ENCODE data around the gene CSTB. TPM values are rescaled to one million over a fixed set of nuclear protein-coding genes. Genes with fewer than 3 reads are reported as not detected.

The CSTB gene
- total RNA-seq, 4 donors from 2014 or later: 11.4 to 16.7 (median 13.3) TPM

DNA sequence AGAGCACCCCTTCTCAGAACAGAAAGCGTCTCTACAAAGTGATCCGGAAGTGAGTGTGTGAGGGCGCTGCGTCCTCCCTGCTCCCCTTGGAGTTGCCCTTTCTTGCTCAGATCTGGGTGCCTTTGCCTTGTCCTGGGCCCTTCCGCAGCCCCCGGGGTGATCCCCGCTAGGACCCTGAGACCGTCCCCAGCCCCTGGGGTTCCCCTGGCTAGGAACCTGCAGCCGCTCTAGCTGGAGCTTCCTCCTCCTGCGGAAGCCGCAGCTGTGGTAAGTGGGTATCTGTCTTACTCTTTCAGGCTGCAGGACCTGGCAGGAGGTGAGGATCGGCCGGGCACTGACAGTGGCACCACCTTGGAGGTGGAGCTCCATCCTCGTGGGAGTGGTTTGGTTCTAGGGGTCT, 24.5 kb upstream of the CSTB start:
- Histone ChIP-seq H3K27me3 (no peaks in the 10 kb centered on the region), H3K4me3 (no peak overlapping the region), H3K36me3 (peaks cover 0 to 94% (median 9%) of the 10 kb centered on the region in 3 donors), H3K4me1 (no peaks in the 10 kb centered on the region), H3K9me3 (no peaks in the 10 kb centered on the region), H3K27ac (no peak overlapping the region)
- 91 to 97% methylated on average over 13 to 14 of the region's 14 CpGs for WGBS, 2 donors
- TF ChIP-seq, protein P1, sequence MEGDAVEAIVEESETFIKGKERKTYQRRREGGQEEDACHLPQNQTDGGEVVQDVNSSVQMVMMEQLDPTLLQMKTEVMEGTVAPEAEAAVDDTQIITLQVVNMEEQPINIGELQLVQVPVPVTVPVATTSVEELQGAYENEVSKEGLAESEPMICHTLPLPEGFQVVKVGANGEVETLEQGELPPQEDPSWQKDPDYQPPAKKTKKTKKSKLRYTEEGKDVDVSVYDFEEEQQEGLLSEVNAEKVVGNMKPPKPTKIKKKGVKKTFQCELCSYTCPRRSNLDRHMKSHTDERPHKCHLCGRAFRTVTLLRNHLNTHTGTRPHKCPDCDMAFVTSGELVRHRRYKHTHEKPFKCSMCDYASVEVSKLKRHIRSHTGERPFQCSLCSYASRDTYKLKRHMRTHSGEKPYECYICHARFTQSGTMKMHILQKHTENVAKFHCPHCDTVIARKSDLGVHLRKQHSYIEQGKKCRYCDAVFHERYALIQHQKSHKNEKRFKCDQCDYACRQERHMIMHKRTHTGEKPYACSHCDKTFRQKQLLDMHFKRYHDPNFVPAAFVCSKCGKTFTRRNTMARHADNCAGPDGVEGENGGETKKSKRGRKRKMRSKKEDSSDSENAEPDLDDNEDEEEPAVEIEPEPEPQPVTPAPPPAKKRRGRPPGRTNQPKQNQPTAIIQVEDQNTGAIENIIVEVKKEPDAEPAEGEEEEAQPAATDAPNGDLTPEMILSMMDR (IDR thresholded peaks at IDR 0.05): no peak
- TF ChIP-seq POLR2A (IDR thresholded peaks at IDR 0.05) (no peak), EP300 (IDR thresholded peaks at IDR 0.05) (no peak)
- DNase-seq (ENCODE audit: low spot score in 2 of 2): no peak

DNA sequence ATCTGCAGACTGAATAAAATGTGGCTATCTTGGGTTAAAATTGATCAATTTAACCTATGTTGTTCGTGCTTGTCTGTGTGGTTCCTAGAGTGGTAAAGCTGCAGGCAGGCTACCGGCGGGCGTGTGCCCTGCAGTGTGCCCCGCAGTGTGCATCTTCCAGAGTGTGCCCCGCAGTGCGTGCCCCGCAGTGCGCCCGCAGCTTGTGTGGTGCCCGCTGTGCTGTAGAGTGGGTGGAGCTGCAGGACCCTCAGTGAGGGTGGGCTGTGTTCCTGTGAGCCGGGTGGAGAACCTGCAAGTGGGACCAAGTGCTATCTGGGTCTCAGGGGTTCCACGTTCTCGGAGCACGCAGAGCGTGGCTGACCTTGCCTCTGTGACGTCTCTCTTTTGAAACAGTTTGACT, 24.0 kb upstream of the CSTB start:
- TF ChIP-seq POLR2A (IDR thresholded peaks at IDR 0.05): no peak
- TF ChIP-seq EP300 (IDR thresholded peaks at IDR 0.05): no peak
- 92 to 93% methylated on average over 14 to 16 of the region's 17 CpGs for WGBS, 2 donors
- Histone ChIP-seq H3K4me3 (no peak overlapping the region), H3K9me3 (no peaks in the 10 kb centered on the region), H3K27ac (no peak overlapping the region), H3K36me3 (peaks cover 0 to 98% (median 9%) of the 10 kb centered on the region in 3 donors), H3K4me1 (no peaks in the 10 kb centered on the region), H3K27me3 (no peaks in the 10 kb centered on the region)
- no peak for DNase-seq (ENCODE audit: low spot score in 2 of 2)

DNA sequence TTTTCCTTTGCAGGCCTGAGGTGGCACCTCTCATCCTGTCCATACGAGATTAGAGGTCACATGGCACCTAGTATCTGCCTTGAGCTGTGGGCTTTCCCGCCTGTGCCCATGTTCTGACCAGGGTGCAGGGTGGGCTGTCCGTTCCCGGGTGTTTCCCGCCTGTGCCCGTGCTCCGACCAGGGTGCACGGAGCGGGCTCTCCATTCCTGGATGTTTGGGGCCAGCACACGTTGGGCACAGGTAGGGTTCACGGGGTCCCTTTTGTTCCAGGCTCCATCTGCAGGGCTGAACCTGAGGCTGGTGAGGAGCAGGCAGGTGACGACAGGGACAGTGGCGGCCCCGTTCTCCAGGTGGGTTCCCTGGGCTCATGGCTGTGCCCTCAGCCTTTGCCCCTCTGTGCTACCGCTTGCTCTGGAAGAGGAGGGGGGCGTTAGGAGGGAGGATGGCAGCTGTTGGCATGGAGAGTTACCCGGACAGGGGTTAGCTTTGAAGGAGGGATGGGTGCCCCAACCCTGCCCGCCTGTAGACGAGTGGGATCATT, 23.3 kb upstream of the CSTB start:
- TF ChIP-seq, protein P1 (IDR thresholded peaks at IDR 0.05): no peak
- TF ChIP-seq POLR2A (IDR thresholded peaks at IDR 0.05): no peak
- no peak for TF ChIP-seq EP300 (IDR thresholded peaks at IDR 0.05)
- Histone ChIP-seq H3K27me3 (no peaks in the 10 kb centered on the region), H3K9me3 (no peaks in the 10 kb centered on the region), H3K4me3 (no peak overlapping the region), H3K4me1 (no peaks in the 10 kb centered on the region), H3K27ac (no peak overlapping the region), H3K36me3 (peaks cover 0 to 100% (median 9%) of the 10 kb centered on the region in 3 donors)
- no peak for DNase-seq (ENCODE audit: low spot score in 2 of 2)
- WGBS, 2 donors: 90 to 95% methylated on average over 19 of the region's 19 CpGs

DNA sequence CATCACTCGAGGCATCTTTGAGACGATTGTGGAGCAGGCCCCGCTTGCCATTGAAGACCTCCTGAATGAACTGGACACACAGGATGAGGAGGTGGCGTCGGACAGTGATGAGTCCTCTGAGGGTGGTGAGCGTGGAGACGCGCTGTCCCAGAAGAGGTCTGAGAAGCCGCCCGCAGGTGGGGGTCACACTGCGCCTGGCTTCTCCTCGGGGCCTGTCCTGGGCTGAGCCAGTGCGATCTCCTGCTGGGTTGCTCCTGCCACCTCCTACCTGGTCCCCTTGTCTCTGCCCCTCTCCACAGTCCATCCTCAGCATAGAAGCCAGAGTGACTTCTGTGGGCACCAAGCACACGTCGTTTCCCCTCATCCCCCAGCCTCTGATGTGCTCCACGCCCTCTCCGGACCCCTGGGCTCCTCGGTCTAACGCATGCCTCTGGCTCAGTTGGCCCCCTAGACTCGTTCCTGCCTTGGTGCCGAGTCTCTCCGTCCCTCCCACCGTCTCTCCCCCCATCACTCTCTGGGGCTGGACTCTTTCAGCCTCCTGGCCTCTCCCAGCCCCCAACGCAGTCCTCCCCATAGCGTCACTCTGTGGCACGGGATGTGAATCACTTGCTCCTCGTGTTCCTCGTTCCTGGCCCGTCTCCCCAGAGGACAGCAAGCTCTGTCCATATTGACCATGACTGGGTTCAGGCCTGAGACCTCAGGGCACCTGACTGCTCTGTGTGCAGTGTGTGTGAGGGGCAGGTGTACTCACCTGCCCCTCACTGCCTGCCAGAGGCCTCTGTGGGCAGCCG, 22.0 kb upstream of the CSTB start:
- H3K27ac ChIP-seq: no peak overlapping the region
- no peaks in the 10 kb centered on the region for H3K4me1 ChIP-seq
- WGBS, 2 donors: 88 to 90% methylated on average over 30 of the region's 30 CpGs
- H3K4me3 ChIP-seq: no peak overlapping the region
- H3K36me3 ChIP-seq: peaks cover 0 to 100% (median 14%) of the 10 kb centered on the region in 3 donors
- DNase-seq (ENCODE audit: low spot score in 2 of 2): no peak
- no peaks in the 10 kb centered on the region for H3K27me3 ChIP-seq
- H3K9me3 ChIP-seq: no peaks in the 10 kb centered on the region
- TF ChIP-seq POLR2A (IDR thresholded peaks at IDR 0.05): no peak
- TF ChIP-seq, protein P1 (IDR thresholded peaks at IDR 0.05): no peak
- no peak for TF ChIP-seq EP300 (IDR thresholded peaks at IDR 0.05)

DNA sequence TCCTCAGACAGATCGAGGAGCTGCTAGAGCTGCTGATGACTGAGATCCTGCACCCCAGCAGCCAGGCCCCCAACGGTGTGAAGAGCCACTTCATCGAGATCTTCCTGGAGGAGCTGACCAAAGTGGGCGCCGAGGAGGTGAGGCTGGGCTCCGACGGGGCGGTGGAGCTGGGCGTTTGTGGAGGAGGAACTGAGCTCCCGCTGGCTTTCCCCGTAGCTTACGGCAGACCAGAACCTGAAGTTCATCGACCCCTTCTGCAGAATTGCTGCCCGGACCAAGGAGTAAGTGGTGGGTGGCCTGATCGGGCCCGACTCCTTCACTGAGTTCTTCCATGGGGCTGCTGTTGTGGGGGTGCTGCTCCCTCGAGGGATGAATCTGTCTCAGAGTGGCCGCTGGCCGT, 21.3 kb upstream of the CSTB start:
- no peak overlapping the region for H3K27ac ChIP-seq
- TF ChIP-seq POLR2A (IDR thresholded peaks at IDR 0.05) (no peak), EP300 (IDR thresholded peaks at IDR 0.05) (no peak)
- TF ChIP-seq, protein P1 (IDR thresholded peaks at IDR 0.05): no peak
- no peaks in the 10 kb centered on the region for H3K9me3 ChIP-seq
- H3K4me3 ChIP-seq: no peak overlapping the region
- no peaks in the 10 kb centered on the region for H3K4me1 ChIP-seq
- H3K27me3 ChIP-seq: no peaks in the 10 kb centered on the region
- peaks cover 0 to 100% (median 15%) of the 10 kb centered on the region in 3 donors for H3K36me3 ChIP-seq
- no peak for DNase-seq (ENCODE audit: low spot score in 2 of 2)
- 85 to 90% methylated on average over 7 to 16 of the region's 19 CpGs for WGBS, 2 donors

Data from tibial nerve (tissue), 4 donors.